PFSK-1 (cell line): Measurements from ENCODE around the gene PTH2.

Source experiments
- POLR2AphosphoS5 ChIP-seq: IDR thresholded peaks from 2 replicates; pipeline ENCODE4 v1.6.1; 2012; ENCODE audit warnings: low read depth, mild to moderate bottlenecking, control low read depth, low read length, moderate library complexity
- REST ChIP-seq, 2 experiments: IDR thresholded peaks; 2 replicates each; pipeline versions ENCODE4 v1.6.1 to v1.8.0; 2011 to 2012; ENCODE audit warnings: low read depth in 2 of 2, low read length in 2 of 2, control low read depth in 1 of 2, inconsistent platforms in 1 of 2, mild to moderate bottlenecking in 1 of 2, moderate library complexity in 1 of 2; ENCODE audit not compliant: insufficient read depth in 1 of 2
- SIN3A ChIP-seq: IDR thresholded peaks from 2 replicates; pipeline ENCODE4 v1.6.1; 2012; ENCODE audit warnings: mild to moderate bottlenecking, low read length, moderate library complexity, borderline replicate concordance; ENCODE audit not compliant: insufficient read depth
- TAF1 ChIP-seq: IDR thresholded peaks from 2 replicates; pipeline ENCODE4 v1.6.1; 2012; ENCODE audit warnings: low read length, control low read depth, borderline replicate concordance; ENCODE audit not compliant: insufficient read depth

GRCh38 chr19:49442771-49443365 lies 19.6 kb upstream of the PTH2 start:
- TF ChIP-seq SIN3A = no peak
- TF ChIP-seq POLR2AphosphoS5 = no peak
- no peak for TF ChIP-seq TAF1
- no peak for TF ChIP-seq REST (IDR thresholded peaks at IDR 0.05; ENCODE audit: insufficient read depth in 1 of 2, low read depth in 2 of 2, low read length in 2 of 2)
